Esophagus squamous epithelium (tissue), 4 donors: ENCODE results near the gene KIF26B.

Source experiments
- POLR2A ChIP-seq, 4 donors: fragments of 450-650 bp; IDR thresholded peaks; one replicate each; pipeline ENCODE4 v1.6.1; 2017; ENCODE audit warnings: antibody characterized with exemption in 4 of 4, mild to moderate bottlenecking in 4 of 4, moderate library complexity in 3 of 4
- TF ChIP-seq, protein P1 (sequence below), 6 experiments: fragments of 450-650 bp in 4 of 6; fragments of 200-600 bp in 2 of 6; sonication (generic) in 2 of 6; IDR thresholded peaks; one replicate each; pipeline ENCODE4 v1.5.1; 2016 to 2019; ENCODE audit warnings: antibody characterized with exemption in 6 of 6, mild to moderate bottlenecking in 4 of 6, moderate library complexity in 4 of 6

DNA sequence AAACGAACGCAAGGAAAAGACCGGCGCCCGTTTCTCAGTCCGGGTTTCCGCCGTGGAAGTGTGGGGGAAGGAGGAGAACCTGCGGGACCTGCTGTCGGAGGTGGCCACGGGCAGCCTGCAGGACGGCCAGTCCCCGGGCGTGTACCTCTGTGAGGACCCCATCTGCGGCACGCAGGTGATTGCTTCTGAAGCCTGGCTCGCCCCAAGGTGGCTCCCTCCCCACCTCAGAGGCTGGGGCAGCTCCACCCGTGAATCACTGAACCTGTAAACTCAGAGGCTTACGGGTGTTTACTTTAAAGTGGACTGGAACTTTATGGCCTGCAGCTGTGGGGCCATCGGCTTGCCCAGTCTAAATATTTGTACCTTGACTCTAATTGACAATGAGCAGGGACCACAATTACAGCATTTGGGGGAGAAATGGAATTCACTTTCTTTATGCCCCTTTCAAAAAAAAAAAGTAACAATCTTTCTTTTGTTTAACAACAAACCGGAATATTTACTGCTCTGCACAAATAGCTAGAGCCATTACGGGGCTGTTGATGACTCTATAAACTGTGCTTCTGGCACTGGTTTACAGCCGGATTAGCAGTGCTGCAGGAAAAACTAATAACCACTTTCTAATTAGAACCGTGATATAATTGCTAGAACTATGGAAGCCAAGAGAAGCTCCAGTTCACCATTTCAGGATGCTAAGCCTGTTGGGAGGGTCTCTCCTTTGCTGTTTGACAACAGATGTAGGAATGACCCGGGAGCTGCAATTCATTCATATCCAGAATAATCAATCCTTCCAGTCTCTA lies 454.8 kb downstream of the KIF26B start:
- TF ChIP-seq, protein P1, sequence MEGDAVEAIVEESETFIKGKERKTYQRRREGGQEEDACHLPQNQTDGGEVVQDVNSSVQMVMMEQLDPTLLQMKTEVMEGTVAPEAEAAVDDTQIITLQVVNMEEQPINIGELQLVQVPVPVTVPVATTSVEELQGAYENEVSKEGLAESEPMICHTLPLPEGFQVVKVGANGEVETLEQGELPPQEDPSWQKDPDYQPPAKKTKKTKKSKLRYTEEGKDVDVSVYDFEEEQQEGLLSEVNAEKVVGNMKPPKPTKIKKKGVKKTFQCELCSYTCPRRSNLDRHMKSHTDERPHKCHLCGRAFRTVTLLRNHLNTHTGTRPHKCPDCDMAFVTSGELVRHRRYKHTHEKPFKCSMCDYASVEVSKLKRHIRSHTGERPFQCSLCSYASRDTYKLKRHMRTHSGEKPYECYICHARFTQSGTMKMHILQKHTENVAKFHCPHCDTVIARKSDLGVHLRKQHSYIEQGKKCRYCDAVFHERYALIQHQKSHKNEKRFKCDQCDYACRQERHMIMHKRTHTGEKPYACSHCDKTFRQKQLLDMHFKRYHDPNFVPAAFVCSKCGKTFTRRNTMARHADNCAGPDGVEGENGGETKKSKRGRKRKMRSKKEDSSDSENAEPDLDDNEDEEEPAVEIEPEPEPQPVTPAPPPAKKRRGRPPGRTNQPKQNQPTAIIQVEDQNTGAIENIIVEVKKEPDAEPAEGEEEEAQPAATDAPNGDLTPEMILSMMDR (IDR thresholded peaks at IDR 0.05) = no peak
- TF ChIP-seq POLR2A (IDR thresholded peaks at IDR 0.05) = no peak
